ENCODE measurements around the gene ENTPD2. TPM values are rescaled to one million over a fixed set of nuclear protein-coding genes. Genes with fewer than 3 reads are reported as not detected.

Gene ENTPD2
- total and polyA plus RNA-seq, 2 experiments from 2014 or later, result 1.8 to 1.9 TPM

DNA sequence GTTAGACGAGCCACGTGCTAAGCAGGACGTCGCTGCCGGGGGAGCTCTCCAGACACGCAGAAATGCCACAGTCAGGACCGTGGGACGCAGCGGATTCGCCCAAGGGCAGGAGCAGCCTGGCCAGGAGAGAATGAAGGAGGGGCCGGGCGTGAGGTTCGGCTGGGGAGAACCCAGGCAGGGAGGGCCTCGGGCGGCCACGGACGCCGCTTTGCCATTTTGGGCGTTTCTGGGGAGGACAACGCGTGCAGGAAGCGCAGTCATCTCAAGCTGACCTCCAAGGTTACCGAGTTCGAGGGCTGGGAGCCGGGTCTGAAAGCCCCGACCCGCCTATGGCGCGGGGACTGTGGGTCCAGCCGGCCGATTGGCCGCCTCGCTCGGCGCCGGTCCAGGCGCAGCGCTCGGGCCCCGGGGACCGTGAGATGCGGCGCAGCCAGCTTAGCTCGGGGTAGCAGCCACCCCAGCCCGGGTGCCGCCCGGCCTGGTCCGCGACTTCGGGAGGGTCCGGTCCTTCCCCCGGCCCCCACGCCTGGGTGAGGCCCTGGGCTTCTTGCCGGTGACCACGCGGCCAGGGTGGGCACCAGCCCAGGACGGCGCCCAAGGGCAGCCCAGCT, 32.2 kb upstream of the ENTPD2 start:
- ATAC-seq (peak; percentile 46), DNase-seq (ENCODE audit: low spot score) (peak; percentile 46)
- H3F3A ChIP-seq (replicated peaks; ENCODE audit: low read depth), result peaks cover 20% of the 10 kb centered on the region
- peak overlapping the region; percentile 59 for H2AFZ ChIP-seq
- no peaks in the 10 kb centered on the region for H3K36me3 ChIP-seq (ENCODE audit: insufficient read depth)
- H3K4me3 ChIP-seq, result peak overlapping the region; percentile 93
- peak overlapping the region; percentile 90 for H3K4me3 Mint-ChIP-seq
- H3K4me1 ChIP-seq (ENCODE audit: insufficient read depth), result peaks cover 9% of the 10 kb centered on the region
- TF ChIP-seq, protein P1, sequence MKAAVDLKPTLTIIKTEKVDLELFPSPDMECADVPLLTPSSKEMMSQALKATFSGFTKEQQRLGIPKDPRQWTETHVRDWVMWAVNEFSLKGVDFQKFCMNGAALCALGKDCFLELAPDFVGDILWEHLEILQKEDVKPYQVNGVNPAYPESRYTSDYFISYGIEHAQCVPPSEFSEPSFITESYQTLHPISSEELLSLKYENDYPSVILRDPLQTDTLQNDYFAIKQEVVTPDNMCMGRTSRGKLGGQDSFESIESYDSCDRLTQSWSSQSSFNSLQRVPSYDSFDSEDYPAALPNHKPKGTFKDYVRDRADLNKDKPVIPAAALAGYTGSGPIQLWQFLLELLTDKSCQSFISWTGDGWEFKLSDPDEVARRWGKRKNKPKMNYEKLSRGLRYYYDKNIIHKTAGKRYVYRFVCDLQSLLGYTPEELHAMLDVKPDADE (IDR thresholded peaks at IDR 0.05), result no peak
- TF ChIP-seq CREB1 (CRISPR knock-in tag; IDR thresholded peaks at IDR 0.05; ENCODE audit: low read depth), result no peak
- H3K27ac ChIP-seq (ENCODE audit: low read depth), result no peak overlapping the region
- H3K36me3 Mint-ChIP-seq (ENCODE audit: low read depth), result peaks cover 8% of the 10 kb centered on the region; the same call in 1 of the 3 replicates
- H3K9me3 Mint-ChIP-seq, result peaks cover 4% of the 10 kb centered on the region; the same call in 1 of the 3 replicates
- H3K27ac Mint-ChIP-seq, result no peak overlapping the region; the same call in 1 of the 2 replicates
- H3K4me1 Mint-ChIP-seq, result peaks cover 15% of the 10 kb centered on the region
- no peaks in the 10 kb centered on the region for H3K9me2 ChIP-seq (ENCODE audit: insufficient read depth)
- no peaks in the 10 kb centered on the region for H4K20me1 ChIP-seq (replicated peaks; ENCODE audit: insufficient read depth)
- peak overlapping the region; percentile 92 for H3K4me2 ChIP-seq
- peaks cover 5% of the 10 kb centered on the region; the same call in 1 of the 2 replicates for H3K27me3 ChIP-seq (ENCODE audit: insufficient read depth)
- H3K79me2 ChIP-seq (replicated peaks; ENCODE audit: insufficient read depth), result no peaks in the 10 kb centered on the region; the same call in 1 of the 2 replicates
- H3K27me3 Mint-ChIP-seq (ENCODE audit: insufficient read depth, low read depth, poor library complexity), result peaks cover 26% of the 10 kb centered on the region

DNA sequence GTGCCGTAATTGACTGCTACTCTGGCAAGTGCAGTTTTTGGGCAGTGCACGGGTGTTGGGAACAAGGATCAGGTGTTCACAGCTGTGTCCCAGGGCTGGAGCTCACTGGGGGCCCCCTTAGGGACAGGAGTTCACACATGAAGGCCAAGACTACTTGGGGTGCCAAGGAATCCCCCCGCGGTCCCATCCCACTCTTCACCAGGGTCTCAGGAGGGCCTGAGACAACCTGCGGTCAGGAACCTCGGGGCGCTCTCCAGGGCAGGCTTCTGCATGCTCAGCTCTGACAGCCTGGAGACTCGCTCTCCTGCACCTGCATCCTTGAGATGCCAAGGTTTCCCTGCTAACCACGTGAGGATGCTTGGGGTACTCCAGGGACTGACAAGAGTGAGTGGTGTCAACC, 30.7 kb upstream of the ENTPD2 start:
- Histone ChIP-seq H3K4me2 (no peak overlapping the region), H3K4me1 (ENCODE audit: insufficient read depth) (peaks cover 9% of the 10 kb centered on the region), H4K20me1 (replicated peaks; ENCODE audit: insufficient read depth) (0 out of 2 replicates have a peak, but pooled peaks cover 6% of the 10 kb centered on the region), H3K27ac (ENCODE audit: low read depth) (no peak overlapping the region), H3K79me2 (replicated peaks; ENCODE audit: insufficient read depth) (no peaks in the 10 kb centered on the region; the same call in 1 of the 2 replicates), H3K4me3 (no peak overlapping the region), H3K9me2 (ENCODE audit: insufficient read depth) (no peaks in the 10 kb centered on the region), H3F3A (replicated peaks; ENCODE audit: low read depth) (peaks cover 24% of the 10 kb centered on the region), H3K27me3 (ENCODE audit: insufficient read depth) (peaks cover 11% of the 10 kb centered on the region), H3K36me3 (ENCODE audit: insufficient read depth) (no peaks in the 10 kb centered on the region), H2AFZ (no peak overlapping the region)
- ATAC-seq, result no peak
- TF ChIP-seq STAT1 (IDR thresholded peaks at IDR 0.05; ENCODE audit: unreplicated experiment) (no peak), POLR2AphosphoS5 (IDR thresholded peaks at IDR 0.05; ENCODE audit: low read depth) (no peak), EZH2 (IDR thresholded peaks at IDR 0.05; ENCODE audit: low read depth, unreplicated experiment) (no peak), ZNF114 (CRISPR knock-in tag; IDR thresholded peaks at IDR 0.05) (no peak), EZH2phosphoT487 (IDR thresholded peaks at IDR 0.05; ENCODE audit: unreplicated experiment) (no peak), ZNF331 (CRISPR knock-in tag; IDR thresholded peaks at IDR 0.05; ENCODE audit: low read depth) (no peak), JUNB (IDR thresholded peaks at IDR 0.05; ENCODE audit: unreplicated experiment) (no peak)
- TF ChIP-seq, protein P2, sequence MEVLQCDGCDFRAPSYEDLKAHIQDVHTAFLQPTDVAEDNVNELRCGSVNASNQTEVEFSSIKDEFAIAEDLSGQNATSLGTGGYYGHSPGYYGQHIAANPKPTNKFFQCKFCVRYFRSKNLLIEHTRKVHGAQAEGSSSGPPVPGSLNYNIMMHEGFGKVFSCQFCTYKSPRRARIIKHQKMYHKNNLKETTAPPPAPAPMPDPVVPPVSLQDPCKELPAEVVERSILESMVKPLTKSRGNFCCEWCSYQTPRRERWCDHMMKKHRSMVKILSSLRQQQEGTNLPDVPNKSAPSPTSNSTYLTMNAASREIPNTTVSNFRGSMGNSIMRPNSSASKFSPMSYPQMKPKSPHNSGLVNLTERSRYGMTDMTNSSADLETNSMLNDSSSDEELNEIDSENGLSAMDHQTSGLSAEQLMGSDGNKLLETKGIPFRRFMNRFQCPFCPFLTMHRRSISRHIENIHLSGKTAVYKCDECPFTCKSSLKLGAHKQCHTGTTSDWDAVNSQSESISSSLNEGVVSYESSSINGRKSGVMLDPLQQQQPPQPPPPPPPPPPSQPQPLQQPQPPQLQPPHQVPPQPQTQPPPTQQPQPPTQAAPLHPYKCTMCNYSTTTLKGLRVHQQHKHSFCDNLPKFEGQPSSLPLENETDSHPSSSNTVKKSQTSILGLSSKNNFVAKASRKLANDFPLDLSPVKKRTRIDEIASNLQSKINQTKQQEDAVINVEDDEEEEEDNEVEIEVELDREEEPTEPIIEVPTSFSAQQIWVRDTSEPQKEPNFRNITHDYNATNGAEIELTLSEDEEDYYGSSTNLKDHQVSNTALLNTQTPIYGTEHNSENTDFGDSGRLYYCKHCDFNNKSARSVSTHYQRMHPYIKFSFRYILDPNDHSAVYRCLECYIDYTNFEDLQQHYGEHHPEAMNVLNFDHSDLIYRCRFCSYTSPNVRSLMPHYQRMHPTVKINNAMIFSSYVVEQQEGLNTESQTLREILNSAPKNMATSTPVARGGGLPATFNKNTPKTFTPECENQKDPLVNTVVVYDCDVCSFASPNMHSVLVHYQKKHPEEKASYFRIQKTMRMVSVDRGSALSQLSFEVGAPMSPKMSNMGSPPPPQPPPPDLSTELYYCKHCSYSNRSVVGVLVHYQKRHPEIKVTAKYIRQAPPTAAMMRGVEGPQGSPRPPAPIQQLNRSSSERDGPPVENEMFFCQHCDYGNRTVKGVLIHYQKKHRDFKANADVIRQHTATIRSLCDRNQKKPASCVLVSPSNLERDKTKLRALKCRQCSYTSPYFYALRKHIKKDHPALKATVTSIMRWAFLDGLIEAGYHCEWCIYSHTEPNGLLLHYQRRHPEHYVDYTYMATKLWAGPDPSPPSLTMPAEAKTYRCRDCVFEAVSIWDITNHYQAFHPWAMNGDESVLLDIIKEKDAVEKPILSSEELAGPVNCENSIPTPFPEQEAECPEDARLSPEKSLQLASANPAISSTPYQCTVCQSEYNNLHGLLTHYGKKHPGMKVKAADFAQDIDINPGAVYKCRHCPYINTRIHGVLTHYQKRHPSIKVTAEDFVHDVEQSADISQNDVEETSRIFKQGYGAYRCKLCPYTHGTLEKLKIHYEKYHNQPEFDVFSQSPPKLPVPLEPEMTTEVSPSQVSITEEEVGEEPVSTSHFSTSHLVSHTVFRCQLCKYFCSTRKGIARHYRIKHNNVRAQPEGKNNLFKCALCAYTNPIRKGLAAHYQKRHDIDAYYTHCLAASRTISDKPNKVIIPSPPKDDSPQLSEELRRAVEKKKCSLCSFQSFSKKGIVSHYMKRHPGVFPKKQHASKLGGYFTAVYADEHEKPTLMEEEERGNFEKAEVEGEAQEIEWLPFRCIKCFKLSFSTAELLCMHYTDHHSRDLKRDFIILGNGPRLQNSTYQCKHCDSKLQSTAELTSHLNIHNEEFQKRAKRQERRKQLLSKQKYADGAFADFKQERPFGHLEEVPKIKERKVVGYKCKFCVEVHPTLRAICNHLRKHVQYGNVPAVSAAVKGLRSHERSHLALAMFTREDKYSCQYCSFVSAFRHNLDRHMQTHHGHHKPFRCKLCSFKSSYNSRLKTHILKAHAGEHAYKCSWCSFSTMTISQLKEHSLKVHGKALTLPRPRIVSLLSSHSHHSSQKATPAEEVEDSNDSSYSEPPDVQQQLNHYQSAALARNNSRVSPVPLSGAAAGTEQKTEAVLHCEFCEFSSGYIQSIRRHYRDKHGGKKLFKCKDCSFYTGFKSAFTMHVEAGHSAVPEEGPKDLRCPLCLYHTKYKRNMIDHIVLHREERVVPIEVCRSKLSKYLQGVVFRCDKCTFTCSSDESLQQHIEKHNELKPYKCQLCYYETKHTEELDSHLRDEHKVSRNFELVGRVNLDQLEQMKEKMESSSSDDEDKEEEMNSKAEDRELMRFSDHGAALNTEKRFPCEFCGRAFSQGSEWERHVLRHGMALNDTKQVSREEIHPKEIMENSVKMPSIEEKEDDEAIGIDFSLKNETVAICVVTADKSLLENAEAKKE (CRISPR knock-in tag; IDR thresholded peaks at IDR 0.05), result no peak
- TF ChIP-seq, protein P1 (IDR thresholded peaks at IDR 0.05), result no peak
- no peak for DNase-seq (ENCODE audit: low spot score)
- no peak overlapping the region for H3K4me3 Mint-ChIP-seq
- no peak overlapping the region for H3K27ac Mint-ChIP-seq
- H3K4me1 Mint-ChIP-seq, result peaks cover 15% of the 10 kb centered on the region
- H3K27me3 Mint-ChIP-seq (ENCODE audit: insufficient read depth, low read depth, poor library complexity), result peaks cover 32% of the 10 kb centered on the region
- H3K36me3 Mint-ChIP-seq (ENCODE audit: low read depth), result peaks cover 5% of the 10 kb centered on the region; the same call in 1 of the 3 replicates
- H3K9me3 Mint-ChIP-seq, result peaks cover 4% of the 10 kb centered on the region; the same call in 1 of the 3 replicates
